ENCODE data around the gene ABCB8. TPM values are rescaled to one million over a fixed set of nuclear protein-coding genes. Genes with fewer than 3 reads are reported as not detected.

Gene ABCB8
- total and polyA plus RNA-seq, 9 of the 15 experiments (the other 6 are each of a cell fraction or from before 2014, with no cell fraction given): 7.6 to 106 (median 36.3) TPM

DNA sequence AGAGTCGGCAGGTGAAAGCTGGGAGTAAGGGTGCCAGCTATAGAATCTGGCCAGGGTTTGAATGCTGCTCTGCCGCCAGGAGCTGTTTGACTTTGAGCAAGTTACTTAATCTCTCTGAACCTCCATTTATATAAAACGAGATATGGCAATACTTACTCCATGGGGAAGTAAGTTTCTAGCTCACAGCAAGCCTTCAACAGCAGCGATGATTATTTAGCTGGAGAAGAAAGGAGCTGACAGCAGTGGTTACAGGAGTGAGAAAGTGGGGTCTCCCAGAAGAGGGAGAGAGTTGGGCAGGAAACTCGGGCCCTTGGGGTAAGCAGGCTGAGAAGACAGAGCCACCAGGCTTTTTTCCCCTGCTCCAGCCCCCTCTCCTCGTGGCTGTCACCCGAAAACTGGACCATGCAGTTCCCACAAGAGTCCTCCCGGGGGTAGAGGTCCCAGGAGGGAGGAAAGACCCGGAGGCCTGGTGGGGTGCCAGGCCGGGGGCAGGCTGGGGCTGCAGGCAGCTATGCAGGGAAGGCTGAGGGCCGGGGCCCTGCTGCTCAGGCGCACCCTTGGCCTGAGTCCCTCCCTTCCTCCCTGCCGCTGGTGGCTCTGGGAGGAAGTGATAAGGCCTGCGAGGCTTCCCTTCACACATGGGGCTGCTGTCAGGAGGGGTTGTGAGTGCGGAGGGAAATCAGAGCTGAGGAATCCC, 34.0 kb upstream of the ABCB8 start (continued):
- TF ChIP-seq RAD21 (CRISPR knock-in tag; conservative IDR thresholded peaks at IDR 0.05 in 1 of 2, IDR thresholded peaks at IDR 0.05 in 1 of 2): peak in 1 of 2 experiments; percentile 15; a peak in 1 of 4 replicates
- 0 out of 2 replicates have a peak, but pooled peaks have one; percentile 65 for TF ChIP-seq PTBP1 (IDR thresholded peaks at IDR 0.05; ENCODE audit: low read depth, low read length)
- TF ChIP-seq HSF4 (CRISPR knock-in tag; IDR thresholded peaks at IDR 0.05; ENCODE audit: borderline replicate concordance): peak; percentile 62; the same call in 1 of the 2 replicates
- no peak for TF ChIP-seq SLC30A9 (CRISPR knock-in tag; IDR thresholded peaks at IDR 0.05)
- peak; percentile 68 for TF ChIP-seq NFRKB (IDR thresholded peaks at IDR 0.05; ENCODE audit: low read depth)
- TF ChIP-seq PHF21A (IDR thresholded peaks at IDR 0.05; ENCODE audit: borderline replicate concordance, low read depth): peak; percentile 100
- peak; percentile 66 for TF ChIP-seq JUND (IDR thresholded peaks at IDR 0.05; ENCODE audit: borderline replicate concordance, low read depth, low read length)
- peak; percentile 67; the same call in 1 of the 3 replicates for TF ChIP-seq JUND (tag; IDR thresholded peaks at IDR 0.05; ENCODE audit: borderline replicate concordance, low read depth, low read length)
- TF ChIP-seq PTRF (tag; IDR thresholded peaks at IDR 0.05): peak; percentile 72
- TF ChIP-seq ETV6 (IDR thresholded peaks at IDR 0.05; ENCODE audit: borderline replicate concordance in 1 of 2, low read depth in 2 of 2, low read length in 1 of 2): peak in 1 of 2 experiments; percentile 67; a peak in 2 of 4 replicates
- TF ChIP-seq ETV6 (CRISPR knock-in tag; IDR thresholded peaks at IDR 0.05; ENCODE audit: borderline replicate concordance): no peak
- TF ChIP-seq, protein P1, sequence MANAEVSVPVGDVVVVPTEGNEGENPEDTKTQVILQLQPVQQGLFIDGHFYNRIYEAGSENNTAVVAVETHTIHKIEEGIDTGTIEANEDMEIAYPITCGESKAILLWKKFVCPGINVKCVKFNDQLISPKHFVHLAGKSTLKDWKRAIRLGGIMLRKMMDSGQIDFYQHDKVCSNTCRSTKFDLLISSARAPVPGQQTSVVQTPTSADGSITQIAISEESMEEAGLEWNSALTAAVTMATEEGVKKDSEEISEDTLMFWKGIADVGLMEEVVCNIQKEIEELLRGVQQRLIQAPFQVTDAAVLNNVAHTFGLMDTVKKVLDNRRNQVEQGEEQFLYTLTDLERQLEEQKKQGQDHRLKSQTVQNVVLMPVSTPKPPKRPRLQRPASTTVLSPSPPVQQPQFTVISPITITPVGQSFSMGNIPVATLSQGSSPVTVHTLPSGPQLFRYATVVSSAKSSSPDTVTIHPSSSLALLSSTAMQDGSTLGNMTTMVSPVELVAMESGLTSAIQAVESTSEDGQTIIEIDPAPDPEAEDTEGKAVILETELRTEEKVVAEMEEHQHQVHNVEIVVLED (CRISPR knock-in tag; IDR thresholded peaks at IDR 0.05): peak; percentile 39; the same call in 1 of the 2 replicates
- TF ChIP-seq ZNF449 (CRISPR knock-in tag; IDR thresholded peaks at IDR 0.05): peak; percentile 86
- TF ChIP-seq LARP7 (IDR thresholded peaks at IDR 0.05): no peak
- TF ChIP-seq MAFF (IDR thresholded peaks at IDR 0.05; ENCODE audit: low read length): no peak
- no peak for TF ChIP-seq MTF1 (CRISPR knock-in tag; IDR thresholded peaks at IDR 0.05; ENCODE audit: borderline replicate concordance)
- peak; percentile 17; the same call in 1 of the 2 replicates for TF ChIP-seq ZBTB33 (CRISPR knock-in tag; IDR thresholded peaks at IDR 0.05)
- peak; percentile 92 for TF ChIP-seq ERF (CRISPR knock-in tag; IDR thresholded peaks at IDR 0.05)
- TF ChIP-seq, protein P2, sequence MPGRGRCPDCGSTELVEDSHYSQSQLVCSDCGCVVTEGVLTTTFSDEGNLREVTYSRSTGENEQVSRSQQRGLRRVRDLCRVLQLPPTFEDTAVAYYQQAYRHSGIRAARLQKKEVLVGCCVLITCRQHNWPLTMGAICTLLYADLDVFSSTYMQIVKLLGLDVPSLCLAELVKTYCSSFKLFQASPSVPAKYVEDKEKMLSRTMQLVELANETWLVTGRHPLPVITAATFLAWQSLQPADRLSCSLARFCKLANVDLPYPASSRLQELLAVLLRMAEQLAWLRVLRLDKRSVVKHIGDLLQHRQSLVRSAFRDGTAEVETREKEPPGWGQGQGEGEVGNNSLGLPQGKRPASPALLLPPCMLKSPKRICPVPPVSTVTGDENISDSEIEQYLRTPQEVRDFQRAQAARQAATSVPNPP (IDR thresholded peaks at IDR 0.05; ENCODE audit: borderline replicate concordance, insufficient read depth, insufficient read length): no peak

Measured in K562 (cell line).